K562 (cell line): ENCODE measurements around the gene LRRIQ4. TPM values are rescaled to one million over a fixed set of nuclear protein-coding genes. Genes with fewer than 3 reads are reported as not detected.
A peak's percentile ranks its signal among the peaks of the same experiment; 100 is the strongest.

Experiments used
- ATAC-seq: fragments of 200-7000 bp; cut with Tn5 transposase; 3 replicates; pipeline ENCODE4 v1.9.1; 2020; ENCODE audit warnings: moderate library complexity
- BruUV-seq: library from RNA; stranded (reverse); fragments of 400-500 nt; replicated peaks from 2 replicates; lab custom pipeline; 2021; lab: Mats Ljungman, UMichigan
- CTCF ChIA-PET: fragments of 300-600 bp; formaldehyde crosslinking; extraction: SDS; loops from one replicate; lab custom pipeline; 2021; ENCODE audit warnings: low intra/inter-chr PET ratio; lab: Yijun Ruan, JAX
- POLR2A ChIA-PET: fragments of 300-600, 350-650 bp; sonication (Branson Sonifier 250); formaldehyde crosslinking; extraction: SDS; loops from one replicate; lab custom pipeline; 2021; ENCODE audit warnings: antibody characterized with exemption, inconsistent platforms; lab: Yijun Ruan, JAX
- DNase-seq, 4 experiments: peaks; one replicate each; pipeline versions ENCODE4 v3.0.0 to v3.0.0-alpha.2; 2011 to 2018; ENCODE audit warnings: low spot score in 3 of 4, mixed read lengths in 3 of 4; ENCODE audit errors: extremely low read depth in 1 of 4
- FAIRE-seq: peaks from 2 replicates; lab custom pipeline; 2011; peaks lifted over from hg19 to GRCh38; lab: Jason Lieb, UNC
- H2AFZ ChIP-seq: 2 replicates; pipeline ENCODE4 v1.6.0; 2011; ENCODE audit warnings: low read depth, low read length, control low read depth, inconsistent platforms
- H3K27ac ChIP-seq: fragments of 200-600 bp; 3 replicates; pipeline ENCODE4 v1.8.0; 2011; ENCODE audit warnings: low read depth, mild to moderate bottlenecking, control low read depth, inconsistent platforms, low read length, moderate library complexity, mixed read lengths; ENCODE audit errors: extremely low read depth
- H3K27me3 ChIP-seq, 2 experiments: fragments of 300-600 bp in 1 of 2; 2 replicates in 1 of 2; 3 replicates in 1 of 2; pipeline versions ENCODE4 v1.6.0 to v1.8.0; 2011; ENCODE audit warnings: inconsistent platforms in 2 of 2, low read length in 2 of 2, mild to moderate bottlenecking in 1 of 2, mixed read lengths in 1 of 2, moderate library complexity in 1 of 2; ENCODE audit not compliant: control insufficient read depth in 2 of 2, insufficient read depth in 2 of 2
- H3K36me3 ChIP-seq: fragments of 300-600 bp; 3 replicates; pipeline ENCODE4 v1.8.0; 2011; ENCODE audit warnings: mild to moderate bottlenecking, low read length, inconsistent platforms; ENCODE audit not compliant: control insufficient read depth, insufficient read depth
- H3K4me1 ChIP-seq, 2 experiments: fragments of 200-600 bp in 1 of 2; replicated peaks in 1 of 2; 2 replicates in 1 of 2; 3 replicates in 1 of 2; pipeline versions ENCODE4 v1.5.1 to v1.8.0; 2011; ENCODE audit warnings: inconsistent platforms in 2 of 2, low read length in 2 of 2, mild to moderate bottlenecking in 1 of 2, mixed read lengths in 1 of 2, moderate library complexity in 1 of 2; ENCODE audit not compliant: control insufficient read depth in 2 of 2, insufficient read depth in 2 of 2
- H3K4me2 ChIP-seq: 2 replicates; pipeline ENCODE4 v1.6.1; 2011; ENCODE audit warnings: low read length, control low read depth, inconsistent platforms, mixed read lengths; ENCODE audit not compliant: insufficient read depth
- H3K4me3 ChIP-seq: fragments of 200-600 bp; sonication (generic), shearing (Covaris generic); 2 replicates; pipeline ENCODE4 v1.5.1; 2016; ENCODE audit warnings: control low read depth, inconsistent platforms
- H3K79me2 ChIP-seq: fragments of 200-600 bp; 3 replicates; pipeline ENCODE4 v1.8.0; 2011; ENCODE audit warnings: low read length, inconsistent platforms; ENCODE audit not compliant: control insufficient read depth, insufficient read depth
- H3K9ac ChIP-seq, 2 experiments: 2 replicates each; pipeline versions ENCODE4 v1.6.0 to v1.6.1; 2011; ENCODE audit warnings: low read depth in 2 of 2, low read length in 2 of 2, control low read depth in 1 of 2, inconsistent platforms in 1 of 2, mild to moderate bottlenecking in 1 of 2, mixed read lengths in 1 of 2; ENCODE audit not compliant: insufficient read depth in 1 of 2
- H3K9me1 ChIP-seq: one replicate; pipeline ENCODE4 v1.6.0; 2011; ENCODE audit warnings: inconsistent platforms, mild to moderate bottlenecking, low read length, moderate library complexity; ENCODE audit not compliant: control insufficient read depth, insufficient read depth
- H3K9me3 ChIP-seq: replicated peaks from 2 replicates; pipeline ENCODE4 v1.5.1; 2011; ENCODE audit warnings: low read depth, low read length, inconsistent platforms; ENCODE audit not compliant: control insufficient read depth, insufficient read depth
- H4K20me1 ChIP-seq: replicated peaks from 2 replicates; pipeline ENCODE4 v1.6.1; 2011; ENCODE audit warnings: low read length, inconsistent platforms, mixed read lengths; ENCODE audit not compliant: control insufficient read depth, insufficient read depth
- CEBPB ChIP-seq: fragments of 450-650 bp; IDR thresholded peaks from 2 replicates; pipeline ENCODE4 v1.6.1; 2016; ENCODE audit warnings: missing genetic modification characterization, missing compliant biosample characterization
- EP400 ChIP-seq: fragments of 450-650 bp; IDR thresholded peaks from 2 replicates; pipeline ENCODE4 v1.6.1; 2017; ENCODE audit warnings: antibody characterized with exemption, mild to moderate bottlenecking, moderate library complexity
- FOXK1 ChIP-seq: sonication (generic); formaldehyde crosslinking; IDR thresholded peaks from 2 replicates; pipeline ENCODE4 v1.8.0; 2022; ENCODE audit warnings: missing genetic modification reagents, mild to moderate bottlenecking, borderline replicate concordance
- GTF2E2 ChIP-seq: fragments of 200-800 bp; sonication (Bioruptor generic); IDR thresholded peaks from 2 replicates; pipeline ENCODE4 v1.6.1; 2016; ENCODE audit warnings: missing genetic modification characterization, missing compliant biosample characterization
- NBN ChIP-seq: fragments of 450-650 bp; IDR thresholded peaks from 2 replicates; pipeline ENCODE4 v1.6.1; 2016; ENCODE audit warnings: low read depth, mild to moderate bottlenecking
- NCOA1 ChIP-seq: fragments of 450-650 bp; IDR thresholded peaks from 2 replicates; pipeline ENCODE4 v1.6.1; 2016; ENCODE audit warnings: low read depth
- NCOA4 ChIP-seq: fragments of 450-650 bp; IDR thresholded peaks from 2 replicates; pipeline ENCODE4 v1.6.1; 2018; ENCODE audit warnings: mild to moderate bottlenecking; ENCODE audit not compliant: partially characterized antibody
- NUFIP1 ChIP-seq: fragments of 450-650 bp; IDR thresholded peaks from 2 replicates; pipeline ENCODE4 v1.6.1; 2018; ENCODE audit not compliant: partially characterized antibody
- RFX7 ChIP-seq: fragments of 250-450 bp; sonication (Bioruptor Pico); IDR thresholded peaks from 2 replicates; pipeline ENCODE4 v1.5.1; 2021; ENCODE audit warnings: mild to moderate bottlenecking
- SIN3A ChIP-seq, 2 experiments: fragments of 150-350 bp in 1 of 2; IDR thresholded peaks; 2 replicates each; pipeline ENCODE4 v1.6.1; 2011 to 2016; ENCODE audit warnings: borderline replicate concordance in 2 of 2, low read depth in 2 of 2, low read length in 2 of 2, mild to moderate bottlenecking in 2 of 2, moderate library complexity in 2 of 2; ENCODE audit not compliant: control insufficient read depth in 1 of 2
- SREBF2 ChIP-seq: sonication (generic); formaldehyde crosslinking; IDR thresholded peaks from 2 replicates; pipeline ENCODE4 v1.4.0; 2020; ENCODE audit warnings: mild to moderate bottlenecking, missing genetic modification reagents
- XRCC5 ChIP-seq: fragments of 200-400 bp; formaldehyde crosslinking; IDR thresholded peaks from 2 replicates; pipeline ENCODE4 v1.6.1; 2017; ENCODE audit warnings: low read depth, mild to moderate bottlenecking, low read length
- ZBTB17 ChIP-seq: fragments of 450-650 bp; formaldehyde crosslinking; IDR thresholded peaks from 2 replicates; pipeline ENCODE4 v1.4.0; 2020; ENCODE audit warnings: mild to moderate bottlenecking
- ZBTB40 ChIP-seq, 2 experiments: fragments of 450-650 bp in 1 of 2; sonication (generic) in 1 of 2; formaldehyde crosslinking in 1 of 2; IDR thresholded peaks; 2 replicates each; pipeline versions ENCODE4 v1.7.1 to v1.9.0; 2016 to 2022; ENCODE audit warnings: inconsistent platforms in 1 of 2, mild to moderate bottlenecking in 1 of 2, missing genetic modification reagents in 1 of 2
- WGBS: fragments of 100-300 bp; shearing (Covaris generic); methylation state at CpG from one replicate; pipeline ENCODE4 v1.1.6; 2016; ENCODE audit warnings: low coverage, mixed read lengths; ENCODE audit not compliant: insufficient coverage; ENCODE audit errors: missing lambda C conversion rate; 5-methylcytosine and 5-hydroxymethylcytosine counted together
- in situ Hi-C: fragments of 300-500 bp; cut with MboI; formaldehyde crosslinking; loops from 4 replicates; pipeline ENCODE4 v1.15.0; 2018; ENCODE audit warnings: inconsistent platforms, mixed read lengths
- intact Hi-C: fragments of 100-400 bp; cut with micrococcal nuclease; formaldehyde crosslinking; loops from 2 replicates; pipeline ENCODE4 v1.14.2; 2022
- polyA plus RNA-seq, 8 experiments: library from polyadenylated mRNA; depleted of rRNA in 4 of 8; stranded (reverse) in 5 of 8; unstranded in 3 of 8; fragments of >200 nt; fragmentation: Nextera tagmentation in 2 of 8; fragmentation: Illumina TruSeq in 1 of 8; extraction: Ambion mirVana in 2 of 8; extraction: Trizol in 1 of 8; gene quantifications; 2 replicates each; pipeline versions ENCODE4 v1.2.1 to v1.2.3, GENCODE V29; 2011 to 2014; ENCODE audit warnings: inconsistent platforms in 1 of 8, missing spikeins in 1 of 8
- total RNA-seq, 7 experiments: library from RNA; depleted of rRNA in 6 of 7; stranded (reverse); fragments of >200 nt in 6 of 7; fragmentation: Illumina TruSeq in 2 of 7; extraction: Trizol in 2 of 7; gene quantifications; 2 replicates each; pipeline versions ENCODE4 v1.2.1 to v1.2.3, GENCODE V29; 2011 to 2021; ENCODE audit warnings: low replicate concordance in 1 of 7
- TF ChIP-seq, protein P1 (sequence below): fragments of 250-450 bp; sonication (Bioruptor Pico); IDR thresholded peaks from 2 replicates; pipeline ENCODE4 v1.9.0; 2021; ENCODE audit warnings: mild to moderate bottlenecking

LRRIQ4 gene
- total and polyA plus RNA-seq, 9 of the 15 experiments (the other 6 are each of a cell fraction or from before 2014, with no cell fraction given): not detected

- no peak for DNase-seq
- no peak overlapping the region for H3K4me2 ChIP-seq
- ChIA-PET POLR2A (no interaction called here), CTCF (no interaction called here)
- H3K9ac ChIP-seq: no peak overlapping the region
- no peak overlapping the region for H3K27ac ChIP-seq
- H3K4me1 ChIP-seq: peaks cover 0 to 5% of the 10 kb centered on the region in 2 experiments; a peak in 2 of 5 replicates
- no peak for FAIRE-seq
- H2AFZ ChIP-seq: 0 out of 2 replicates have a peak overlapping the region, but pooled peaks have one; percentile 26
- no peaks in the 10 kb centered on the region for H3K9me3 ChIP-seq
- intact Hi-C loops (no loop called here), in situ Hi-C loops (no loop called here)
- WGBS: 7% methylated on average over 4 of the region's 6 CpGs
- BruUV-seq: no TSS peak
- H3K79me2 ChIP-seq: no peaks in the 10 kb centered on the region
- no peak overlapping the region for H3K4me3 ChIP-seq
- 0 out of 3 replicates have a peak, but pooled peaks have one; percentile 23 for ATAC-seq
- H4K20me1 ChIP-seq: no peaks in the 10 kb centered on the region
- H3K36me3 ChIP-seq: no peaks in the 10 kb centered on the region
- no peaks in the 10 kb centered on the region for H3K9me1 ChIP-seq
- H3K27me3 ChIP-seq: peaks cover 4 to 17% of the 10 kb centered on the region in 2 experiments
- no peak for TF ChIP-seq CEBPB (tag)
- no peak for TF ChIP-seq NCOA4
- no peak for TF ChIP-seq EP400
- no peak for TF ChIP-seq NUFIP1
- TF ChIP-seq XRCC5: no peak
- no peak for TF ChIP-seq ZBTB17 (CRISPR knock-in tag)
- TF ChIP-seq FOXK1 (CRISPR knock-in tag): no peak
- no peak for TF ChIP-seq NCOA1
- no peak for TF ChIP-seq ZBTB40 (IDR thresholded peaks at IDR 0.05)
- no peak for TF ChIP-seq ZBTB40 (CRISPR knock-in tag; IDR thresholded peaks at IDR 0.05)
- no peak for TF ChIP-seq GTF2E2 (tag)
- no peak for TF ChIP-seq SIN3A (IDR thresholded peaks at IDR 0.05; ENCODE audit: borderline replicate concordance in 2 of 2, control insufficient read depth in 1 of 2, low read depth in 2 of 2, low read length in 2 of 2)
- TF ChIP-seq, protein P1, sequence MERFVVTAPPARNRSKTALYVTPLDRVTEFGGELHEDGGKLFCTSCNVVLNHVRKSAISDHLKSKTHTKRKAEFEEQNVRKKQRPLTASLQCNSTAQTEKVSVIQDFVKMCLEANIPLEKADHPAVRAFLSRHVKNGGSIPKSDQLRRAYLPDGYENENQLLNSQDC: no peak
- TF ChIP-seq RFX7: no peak
- TF ChIP-seq NBN: no peak
- TF ChIP-seq SREBF2 (CRISPR knock-in tag): no peak
These were observed 10.3 kb downstream of the LRRIQ4 start for GRCh38 chr3:169822983-169823382.
